GM18526 (cell line): ENCODE data around the gene KIF5A.

Source experiments
- POLR2A ChIP-seq: IDR thresholded peaks from 3 replicates; pipeline ENCODE4 v1.6.1; 2011; ENCODE audit not compliant: insufficient read length; ENCODE audit errors: extremely low read depth

KIF5A gene

DNA sequence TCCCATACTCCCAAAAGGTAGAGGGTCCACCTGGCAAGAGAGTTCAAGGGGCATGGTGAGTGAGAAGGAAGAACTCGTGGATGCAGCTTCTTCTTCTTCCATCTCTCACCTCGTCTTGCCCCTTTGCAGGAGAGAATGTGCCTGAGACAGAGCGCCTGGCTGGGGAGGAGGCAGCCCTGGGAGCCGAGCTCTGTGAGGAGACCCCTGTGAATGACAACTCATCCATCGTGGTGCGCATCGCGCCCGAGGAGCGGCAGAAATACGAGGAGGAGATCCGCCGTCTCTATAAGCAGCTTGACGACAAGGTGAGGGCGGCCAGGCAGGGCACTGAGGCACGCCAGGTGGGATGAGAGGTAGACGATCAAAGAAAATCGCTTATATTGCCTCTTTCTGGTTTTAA is 20.0 kb downstream of the KIF5A start:
- TF ChIP-seq POLR2A, result no peak

- TF ChIP-seq POLR2A, result no peak
Observed at GRCh38 chr12:57571926-57572762, 22.3 kb downstream of the KIF5A start.

GRCh38 chr12:57574795-57575194 is 25.0 kb downstream of the KIF5A start:
- TF ChIP-seq POLR2A, result no peak

DNA sequence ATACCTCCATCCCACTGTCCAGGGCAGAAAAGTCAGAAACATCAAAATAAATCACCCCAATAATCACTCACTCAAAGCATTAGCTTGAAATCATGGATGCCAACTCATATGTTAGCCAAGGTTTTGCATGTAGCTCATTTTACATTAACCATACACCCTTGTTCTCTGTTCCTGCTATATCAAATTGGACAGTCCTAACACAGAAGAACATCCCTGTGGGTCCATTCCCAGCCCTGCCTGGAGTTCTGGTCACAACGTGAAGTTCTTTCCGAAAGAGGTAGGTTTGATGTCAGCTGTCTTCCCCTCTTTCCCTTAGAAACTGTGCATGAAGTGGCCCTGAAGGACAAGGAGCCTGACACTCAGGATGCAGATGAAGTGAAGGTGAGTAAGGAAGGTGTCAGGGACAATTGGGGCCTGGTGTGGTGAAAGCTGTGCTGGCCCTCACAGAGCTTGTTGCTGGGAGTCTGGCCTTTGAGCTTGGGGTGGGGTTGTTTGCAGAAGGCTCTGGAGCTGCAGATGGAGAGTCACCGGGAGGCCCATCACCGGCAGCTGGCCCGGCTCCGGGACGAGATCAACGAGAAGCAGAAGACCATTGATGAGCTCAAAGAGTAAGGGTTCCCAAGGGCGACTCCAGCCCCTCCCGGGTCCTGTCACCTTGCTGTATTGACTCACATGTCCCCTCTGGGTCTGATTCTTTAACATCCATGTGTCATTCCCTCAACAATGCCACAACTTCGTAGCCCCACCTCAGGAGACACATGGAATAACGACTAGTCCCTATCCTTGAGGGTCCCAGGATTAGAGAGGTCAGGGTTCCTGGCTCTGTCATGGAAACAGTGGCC is 26.1 kb downstream of the KIF5A start:
- TF ChIP-seq POLR2A, result no peak

- TF ChIP-seq POLR2A, result no peak
Observed at GRCh38 chr12:57576613-57577160, 26.8 kb downstream of the KIF5A start.

- no peak for TF ChIP-seq POLR2A
Observed at GRCh38 chr12:57577981-57578758, 28.3 kb downstream of the KIF5A start.

- TF ChIP-seq POLR2A, result no peak
Observed at GRCh38 chr12:57579011-57579410, 29.2 kb downstream of the KIF5A start.

DNA sequence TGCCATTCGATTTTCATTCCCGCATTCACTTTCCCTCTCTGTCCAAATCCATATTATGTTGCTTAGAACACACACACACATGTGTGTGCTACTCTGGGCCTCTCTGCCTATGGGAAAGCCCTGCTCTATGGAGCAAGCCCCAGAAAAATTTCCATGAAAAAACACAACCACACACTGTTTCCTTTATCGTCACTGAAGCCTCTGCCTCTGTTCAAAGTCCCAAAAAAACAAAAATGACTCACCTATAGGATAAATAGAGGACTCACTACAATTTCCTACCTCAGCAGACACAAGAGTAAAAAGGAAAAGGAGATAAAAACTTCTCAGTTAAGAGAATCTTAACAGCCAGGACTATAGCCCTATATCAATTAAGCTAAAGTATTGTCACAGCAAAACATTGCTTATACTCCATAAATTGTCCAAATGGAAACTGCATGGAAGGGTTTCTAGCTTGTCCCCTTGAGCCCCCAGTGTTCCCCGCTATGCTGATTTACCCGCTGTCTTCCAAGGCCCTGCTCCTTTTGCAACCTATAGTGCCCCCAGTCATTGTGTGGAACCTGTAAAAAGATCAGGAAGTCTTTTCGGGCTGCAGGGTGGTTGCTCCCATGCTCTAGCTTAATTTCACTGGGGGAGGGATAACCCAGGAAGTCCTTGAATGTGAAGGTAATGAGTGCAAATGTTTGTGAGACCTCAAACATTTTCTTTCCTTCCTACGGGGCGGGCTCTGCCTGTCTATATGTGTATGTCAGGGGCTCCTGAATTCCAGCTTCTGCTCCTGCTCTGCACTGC is 30.0 kb downstream of the KIF5A start:
- TF ChIP-seq POLR2A, result no peak

DNA sequence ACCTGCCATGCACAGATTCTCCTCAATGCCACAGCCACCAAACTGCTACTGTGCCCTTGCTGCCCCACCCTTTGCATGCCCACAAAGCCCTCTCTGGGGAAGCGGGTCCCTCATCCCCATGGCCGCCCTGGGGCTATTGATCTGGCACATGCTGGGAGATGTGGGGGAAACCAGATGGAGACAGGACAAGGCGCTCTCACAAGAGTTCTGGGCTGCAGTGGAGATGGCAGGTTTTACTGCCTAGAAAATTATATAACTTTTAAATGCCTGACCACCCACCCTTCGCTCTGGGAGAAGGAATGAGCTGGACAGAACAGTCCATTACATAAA is 30.6 kb downstream of the KIF5A start:
- no peak for TF ChIP-seq POLR2A

DNA sequence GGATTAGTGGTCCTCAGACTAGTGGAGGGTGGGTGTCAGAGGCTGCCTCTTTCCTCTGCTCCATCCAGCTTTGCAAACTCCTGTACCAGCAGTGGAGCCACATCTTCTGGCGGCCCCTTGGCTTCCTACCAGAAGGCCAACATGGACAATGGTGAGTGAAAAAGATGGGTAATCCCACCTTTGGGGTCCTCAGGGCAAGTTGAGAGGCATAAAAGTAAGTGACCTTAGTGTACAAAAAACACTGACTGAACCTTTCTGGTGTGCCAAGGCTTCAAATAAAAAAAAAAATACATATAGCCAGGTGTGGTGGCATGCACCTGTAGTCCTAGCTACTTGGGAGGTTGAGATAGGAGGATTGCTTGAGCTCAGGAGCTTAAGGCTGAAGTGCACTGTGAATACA is 32.0 kb downstream of the KIF5A start:
- no peak for TF ChIP-seq POLR2A

- no peak for TF ChIP-seq POLR2A
Observed at GRCh38 chr12:57582440-57582839, 32.6 kb downstream of the KIF5A start.

- TF ChIP-seq POLR2A, result no peak
Observed at GRCh38 chr12:57583008-57583831, 33.4 kb downstream of the KIF5A start.

DNA sequence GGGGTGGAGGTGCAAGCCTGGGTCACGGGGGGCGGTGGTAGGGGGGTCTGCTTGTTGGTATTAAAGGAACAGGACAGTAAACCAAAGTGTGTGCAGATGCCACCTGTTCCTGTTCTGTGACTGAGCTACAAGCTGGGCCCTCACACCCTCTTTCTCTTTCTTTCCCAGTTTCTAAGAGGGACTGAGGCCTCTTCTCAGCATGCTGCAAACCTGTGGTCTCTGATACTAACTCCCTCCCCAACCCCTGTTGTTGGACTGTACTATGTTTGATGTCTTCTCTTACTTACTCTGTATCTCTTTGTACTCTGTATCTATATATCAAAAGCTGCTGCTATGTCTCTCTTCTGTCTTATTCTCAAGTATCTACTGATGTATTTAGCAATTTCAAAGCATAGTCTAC is 34.2 kb downstream of the KIF5A start:
- TF ChIP-seq POLR2A, result no peak

- TF ChIP-seq POLR2A, result no peak
Observed at GRCh38 chr12:57584690-57585089, 34.8 kb downstream of the KIF5A start.
